GM23338 (cell line): ENCODE measurements around the gene STON1. TPM values are rescaled to one million over a fixed set of nuclear protein-coding genes. Genes with fewer than 3 reads are reported as not detected.

Source experiments
- ATAC-seq: fragments of 200-7000 bp; cut with Tn5 transposase; 3 replicates; pipeline ENCODE4 v1.9.1; 2020
- DNase-seq: peaks from one replicate; pipeline ENCODE4 v3.0.0-alpha.2; 2015; ENCODE audit warnings: low spot score
- H2AFZ ChIP-seq: fragments of 200-600 bp; sonication (generic); 2 replicates; pipeline ENCODE4 v1.8.0; 2016; ENCODE audit warnings: antibody characterized with exemption, mild to moderate bottlenecking, moderate library complexity
- H3F3A ChIP-seq: fragments of 200-600 bp; sonication (generic); replicated peaks from 2 replicates; pipeline ENCODE4 v1.8.0; 2017; ENCODE audit warnings: antibody characterized with exemption, mixed run types, low read depth
- H3K27ac ChIP-seq: fragments of 200-600 bp; sonication (generic); 2 replicates; pipeline ENCODE4 v1.6.1; 2016; ENCODE audit warnings: low read depth
- H3K27me3 ChIP-seq: fragments of 200-600 bp; sonication (generic); 2 replicates; pipeline ENCODE4 v1.8.0; 2016; ENCODE audit warnings: mild to moderate bottlenecking, mixed run types, moderate library complexity; ENCODE audit not compliant: insufficient read depth
- H3K36me3 ChIP-seq: fragments of 200-600 bp; sonication (generic); 2 replicates; pipeline ENCODE4 v1.8.0; 2016; ENCODE audit warnings: mild to moderate bottlenecking; ENCODE audit not compliant: insufficient read depth
- H3K4me1 ChIP-seq: fragments of 200-600 bp; sonication (generic); 2 replicates; pipeline ENCODE4 v1.8.0; 2016; ENCODE audit warnings: mild to moderate bottlenecking, moderate library complexity; ENCODE audit not compliant: insufficient read depth
- H3K4me2 ChIP-seq: fragments of 200-600 bp; sonication (generic); 2 replicates; pipeline ENCODE4 v1.7.1; 2017; ENCODE audit warnings: mixed run types
- H3K4me3 ChIP-seq: fragments of 200-600 bp; sonication (generic); 2 replicates; pipeline ENCODE4 v1.6.1; 2016; ENCODE audit warnings: mixed run types
- H3K79me2 ChIP-seq: fragments of 200-600 bp; sonication (generic); replicated peaks from 2 replicates; pipeline ENCODE4 v1.8.0; 2017; ENCODE audit warnings: mild to moderate bottlenecking; ENCODE audit not compliant: insufficient read depth
- H3K9me2 ChIP-seq: fragments of 200-600 bp; sonication (generic); 2 replicates; pipeline ENCODE4 v1.8.0; 2017; ENCODE audit not compliant: insufficient read depth
- H4K20me1 ChIP-seq: fragments of 200-600 bp; sonication (generic); replicated peaks from 2 replicates; pipeline ENCODE4 v1.8.0; 2017; ENCODE audit warnings: mild to moderate bottlenecking; ENCODE audit not compliant: insufficient read depth
- H3K27ac Mint-ChIP-seq: 2 replicates; pipeline ENCODE4 v1.8.0; 2020; ENCODE audit warnings: inconsistent platforms, mild to moderate bottlenecking, moderate library complexity, mixed read lengths
- H3K27me3 Mint-ChIP-seq: 3 replicates; pipeline ENCODE4 v1.8.0; 2022; ENCODE audit warnings: low read depth, mild to moderate bottlenecking, moderate library complexity, mixed read lengths, inconsistent platforms; ENCODE audit not compliant: insufficient read depth, poor library complexity
- H3K36me3 Mint-ChIP-seq: 3 replicates; pipeline ENCODE4 v1.8.0; 2021; ENCODE audit warnings: low read depth, mild to moderate bottlenecking, inconsistent platforms, moderate library complexity, mixed read lengths
- H3K4me1 Mint-ChIP-seq: 3 replicates; pipeline ENCODE4 v1.8.0; 2020; ENCODE audit warnings: mild to moderate bottlenecking, inconsistent platforms, mixed read lengths
- H3K4me3 Mint-ChIP-seq: 3 replicates; pipeline ENCODE4 v1.8.0; 2021; ENCODE audit warnings: moderate library complexity, mild to moderate bottlenecking, inconsistent platforms, mixed read lengths
- H3K9me3 Mint-ChIP-seq: 3 replicates; pipeline ENCODE4 v1.8.0; 2020; ENCODE audit warnings: moderate library complexity, mild to moderate bottlenecking, inconsistent platforms, mixed read lengths
- CREB1 ChIP-seq: fragments of 250-450 bp; sonication (Bioruptor Pico); IDR thresholded peaks from 2 replicates; pipeline ENCODE4 v1.5.0; 2020; ENCODE audit warnings: low read depth, mild to moderate bottlenecking, moderate library complexity
- CTCF ChIP-seq, 2 experiments: fragments of 200-600 bp in 1 of 2; sonication (generic) in 1 of 2; conservative IDR thresholded peaks; 2 replicates each; pipeline versions ENCODE4 v1.5.1 to v1.6.1; 2016 to 2017; ENCODE audit warnings: antibody characterized with exemption in 2 of 2, low read depth in 2 of 2, mild to moderate bottlenecking in 2 of 2, moderate library complexity in 1 of 2
- ETS1 ChIP-seq: IDR thresholded peaks from 2 replicates; pipeline ENCODE4 v1.6.1; 2016; ENCODE audit warnings: antibody characterized with exemption
- EZH2 ChIP-seq: fragments of 200-600 bp; sonication (generic); IDR thresholded peaks from one replicate; pipeline ENCODE4 v1.8.0; 2017; ENCODE audit warnings: antibody characterized with exemption, mild to moderate bottlenecking, low read depth; ENCODE audit not compliant: unreplicated experiment
- EZH2phosphoT487 ChIP-seq: fragments of 200-600 bp; sonication (generic); IDR thresholded peaks from one replicate; pipeline ENCODE4 v1.8.1; 2018; ENCODE audit warnings: antibody characterized with exemption; ENCODE audit not compliant: unreplicated experiment
- JUNB ChIP-seq: IDR thresholded peaks from one replicate; pipeline ENCODE4 v1.6.1; 2016; ENCODE audit warnings: antibody characterized with exemption; ENCODE audit not compliant: unreplicated experiment
- NANOG ChIP-seq: IDR thresholded peaks from 2 replicates; pipeline ENCODE4 v1.6.1; 2016; ENCODE audit warnings: antibody characterized with exemption, borderline replicate concordance
- POLR2AphosphoS5 ChIP-seq: IDR thresholded peaks from 2 replicates; pipeline ENCODE4 v1.6.1; 2016; ENCODE audit warnings: antibody characterized with exemption, low read depth
- REST ChIP-seq: IDR thresholded peaks from one replicate; pipeline ENCODE4 v1.6.1; 2018; ENCODE audit warnings: antibody characterized with exemption; ENCODE audit not compliant: unreplicated experiment
- STAT1 ChIP-seq: IDR thresholded peaks from one replicate; pipeline ENCODE4 v1.6.1; 2016; ENCODE audit warnings: antibody characterized with exemption; ENCODE audit not compliant: unreplicated experiment
- ZNF114 ChIP-seq: fragments of 250-450 bp; sonication (Bioruptor Pico); IDR thresholded peaks from 2 replicates; pipeline ENCODE4 v1.5.0; 2020; ENCODE audit warnings: mild to moderate bottlenecking, moderate library complexity
- ZNF331 ChIP-seq: fragments of 250-450 bp; sonication (Bioruptor Pico); IDR thresholded peaks from 2 replicates; pipeline ENCODE4 v1.5.0; 2020; ENCODE audit warnings: low read depth, mild to moderate bottlenecking, moderate library complexity
- ZNF462 ChIP-seq: fragments of 250-450 bp; sonication (Bioruptor Pico); IDR thresholded peaks from 2 replicates; pipeline ENCODE4 v1.5.0; 2020; ENCODE audit warnings: mild to moderate bottlenecking, moderate library complexity
- polyA plus RNA-seq: library from polyadenylated mRNA; unstranded; fragments of >200 nt; fragmentation: Nextera tagmentation; extraction: Ambion mirVana; gene quantifications from 2 replicates; pipeline ENCODE4 v1.2.1, GENCODE V29; 2016
- total RNA-seq: library from RNA; depleted of rRNA; stranded (reverse); fragments of >200 nt; shearing (Covaris generic); gene quantifications from 2 replicates; pipeline ENCODE4 v1.2.3, GENCODE V29; 2014

STON1 gene
- total and polyA plus RNA-seq, 2 experiments from 2014 or later, result 5.4 to 14.4 TPM

- Mint-ChIP-seq H3K4me3 (no peak overlapping the region), H3K36me3 (no peaks in the 10 kb centered on the region), H3K4me1 (peaks cover 25% of the 10 kb centered on the region), H3K27me3 (peaks cover 3% of the 10 kb centered on the region), H3K9me3 (no peaks in the 10 kb centered on the region), H3K27ac (no peak overlapping the region)
- Histone ChIP-seq H3K27me3 (no peaks in the 10 kb centered on the region), H3K79me2 (peaks cover 8% of the 10 kb centered on the region; the same call in 1 of the 2 replicates), H3K9me2 (no peaks in the 10 kb centered on the region), H3K4me1 (peaks cover 20% of the 10 kb centered on the region), H3K36me3 (no peaks in the 10 kb centered on the region), H4K20me1 (no peaks in the 10 kb centered on the region), H2AFZ (no peak overlapping the region), H3K27ac (no peak overlapping the region), H3K4me2 (peak overlapping the region; percentile 90; the same call in 1 of the 2 replicates), H3K4me3 (peak overlapping the region; percentile 91; the same call in 1 of the 2 replicates), H3F3A (0 out of 2 replicates have a peak, but pooled peaks cover 3% of the 10 kb centered on the region)
- ATAC-seq (no peak), DNase-seq (no peak)
- TF ChIP-seq NANOG (no peak), ZNF114 (CRISPR knock-in tag) (no peak), JUNB (no peak), POLR2AphosphoS5 (no peak), REST (no peak), ZNF462 (CRISPR knock-in tag) (no peak), CREB1 (no peak), ZNF331 (CRISPR knock-in tag) (no peak), ETS1 (no peak), STAT1 (no peak), CTCF (conservative IDR thresholded peaks at IDR 0.05; ENCODE audit: low read depth in 2 of 2) (no peak), EZH2 (no peak), EZH2phosphoT487 (no peak)
Observed at GRCh38 chr2:48528431-48528830, 1.5 kb upstream of the STON1 start.
